HG02840 (cell line): Measurements from ENCODE around the gene EXT2.

Experiments used
- ATAC-seq: cut with Tn5 transposase; IDR thresholded peaks from one replicate; pipeline ENCODE4 v1.9.1; 2021; ENCODE audit warnings: mild to moderate bottlenecking, moderate library complexity, moderate number of reproducible peaks; ENCODE audit not compliant: unreplicated experiment, low FRiP score

Gene EXT2

DNA sequence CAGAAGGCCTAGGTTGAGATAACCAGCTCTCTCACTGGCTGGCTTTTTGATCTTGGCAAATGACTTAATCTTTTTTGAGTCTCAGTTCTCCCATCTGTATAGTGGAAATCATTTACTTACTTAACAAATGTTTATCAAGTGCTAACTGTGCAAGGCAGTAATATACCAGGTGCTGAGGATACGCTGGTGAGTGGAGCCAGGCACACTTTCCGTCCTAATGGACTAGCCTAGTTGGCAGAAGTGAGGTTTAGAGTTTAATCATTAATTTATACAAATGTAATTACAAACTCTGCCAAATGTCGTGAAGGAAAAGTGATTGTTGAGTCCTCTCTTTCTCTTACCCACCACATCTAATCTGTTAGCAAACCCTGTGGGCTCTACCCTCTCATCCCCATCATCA is 33.3 kb downstream of the EXT2 start:
- ATAC-seq = no peak

DNA sequence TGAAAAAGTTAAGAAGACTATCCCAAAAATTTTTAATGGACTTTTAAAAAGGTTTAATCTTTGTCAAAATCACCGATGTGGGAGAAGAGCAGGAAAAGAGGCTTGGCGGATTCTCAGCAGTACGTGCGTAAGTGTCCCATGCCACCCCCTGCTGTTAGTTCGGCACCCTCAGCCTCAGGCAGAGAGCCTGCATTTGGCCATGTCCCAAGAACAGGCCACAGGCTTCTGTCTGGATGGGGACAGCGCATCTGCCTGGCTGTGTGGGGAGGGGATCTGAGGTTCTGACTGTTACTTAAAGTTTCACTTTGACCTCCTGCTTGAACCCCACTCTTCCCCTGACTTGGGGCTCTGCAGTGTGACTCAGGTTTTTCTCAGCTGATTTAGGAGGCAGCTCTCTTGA is 35.3 kb downstream of the EXT2 start:
- ATAC-seq = no peak

DNA sequence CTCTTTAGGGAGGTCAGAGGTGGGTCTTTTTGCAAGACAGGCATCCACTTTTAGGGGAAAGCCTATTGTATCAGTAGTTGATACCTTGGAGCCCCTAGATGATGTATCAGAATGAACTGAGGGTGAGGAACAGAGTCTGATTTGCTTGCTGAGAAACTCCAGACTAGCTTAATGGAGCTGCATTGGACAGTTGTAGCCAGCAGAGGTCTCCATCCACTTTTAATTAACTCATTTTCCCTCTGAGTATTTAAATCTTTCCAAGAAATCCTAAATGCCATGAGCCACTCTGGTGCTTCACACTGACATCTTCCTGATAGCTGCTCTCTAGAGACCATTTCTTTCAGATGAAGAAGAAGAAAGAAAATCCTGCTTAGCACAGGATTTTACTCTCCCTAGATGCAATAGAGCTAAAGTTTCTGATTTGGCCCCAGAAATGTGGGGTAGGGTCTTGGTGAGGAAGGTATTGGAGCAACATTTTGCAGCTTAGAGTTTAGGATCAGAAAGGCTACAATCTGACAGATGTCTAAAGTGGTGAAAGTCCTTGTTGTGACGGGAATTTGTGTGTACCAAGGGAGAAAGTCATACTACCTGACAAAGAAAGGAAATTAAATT is 38.0 kb downstream of the EXT2 start:
- ATAC-seq = no peak

DNA sequence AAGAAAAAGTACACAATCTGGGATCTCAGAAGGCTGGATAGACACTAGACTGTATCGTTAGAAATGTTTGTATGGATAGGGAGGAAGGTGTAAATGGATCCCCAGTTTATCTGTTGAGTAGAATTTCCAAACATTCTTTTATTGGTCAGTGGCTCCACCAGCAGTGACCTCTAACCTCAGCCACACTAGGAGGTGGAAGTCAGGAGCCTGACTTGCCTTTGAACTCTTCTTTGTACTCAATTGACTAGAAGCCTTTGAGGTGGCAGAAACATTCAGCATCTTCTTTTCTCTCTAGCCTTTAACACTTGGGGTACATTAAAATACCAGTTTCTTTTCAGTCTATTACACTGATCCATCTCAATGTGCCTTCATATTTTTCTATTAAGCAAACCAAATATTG is 39.1 kb downstream of the EXT2 start:
- ATAC-seq = no peak

DNA sequence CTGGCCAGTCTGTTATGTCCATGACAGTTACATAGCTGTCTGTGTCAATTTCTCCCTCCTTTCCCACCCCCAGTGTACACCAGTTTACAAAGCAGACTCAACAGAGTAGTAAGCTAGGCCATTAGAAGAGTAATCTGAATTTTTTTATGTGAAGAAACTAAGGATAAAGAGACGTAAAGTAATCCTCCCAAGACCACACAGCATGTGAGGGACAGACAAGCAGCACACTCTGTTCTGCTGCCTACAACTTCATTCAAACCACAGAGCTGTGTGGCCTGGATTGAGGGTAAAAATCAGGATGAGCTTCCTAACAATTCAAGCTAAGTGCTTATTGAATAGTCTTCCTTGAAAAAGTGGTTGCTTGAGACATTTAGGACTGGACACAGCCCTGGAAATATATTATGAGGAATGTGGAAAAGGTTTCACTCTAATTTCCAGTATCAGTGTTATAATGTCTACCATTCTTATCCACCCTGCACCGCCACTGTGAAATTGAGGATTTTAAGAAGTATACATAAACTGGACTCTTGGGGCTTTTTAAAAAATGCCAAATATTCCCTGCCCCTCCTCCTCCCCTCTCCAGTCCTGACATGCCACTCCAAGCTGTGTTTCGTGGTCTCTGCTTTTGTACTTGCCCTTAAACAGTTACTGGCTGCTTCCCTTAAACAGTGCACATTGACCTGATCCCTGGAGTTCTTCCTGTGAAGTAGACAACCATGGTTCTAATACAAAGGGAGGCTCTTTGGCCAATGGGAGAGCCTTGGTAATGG is 40.9 kb downstream of the EXT2 start:
- ATAC-seq = no peak

DNA sequence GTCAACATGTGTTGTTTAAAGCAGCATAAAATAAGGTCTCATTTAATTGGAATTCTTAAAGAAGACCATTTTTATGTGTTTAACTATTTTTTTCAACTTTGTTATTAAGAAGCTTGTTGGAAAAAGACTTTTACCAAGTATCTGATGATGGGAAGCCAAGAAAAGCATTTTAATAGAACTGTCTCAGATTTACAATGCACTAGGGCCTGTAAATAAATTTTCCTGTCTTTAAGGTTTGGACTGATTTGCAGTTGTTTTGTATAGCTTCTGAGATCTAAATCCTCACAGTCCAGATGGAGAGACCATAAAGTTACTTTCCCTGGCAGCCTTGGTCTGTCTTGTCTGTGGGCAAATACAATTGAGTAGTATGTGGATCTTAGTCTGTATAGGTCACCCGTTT is 41.6 kb downstream of the EXT2 start:
- no peak for ATAC-seq

DNA sequence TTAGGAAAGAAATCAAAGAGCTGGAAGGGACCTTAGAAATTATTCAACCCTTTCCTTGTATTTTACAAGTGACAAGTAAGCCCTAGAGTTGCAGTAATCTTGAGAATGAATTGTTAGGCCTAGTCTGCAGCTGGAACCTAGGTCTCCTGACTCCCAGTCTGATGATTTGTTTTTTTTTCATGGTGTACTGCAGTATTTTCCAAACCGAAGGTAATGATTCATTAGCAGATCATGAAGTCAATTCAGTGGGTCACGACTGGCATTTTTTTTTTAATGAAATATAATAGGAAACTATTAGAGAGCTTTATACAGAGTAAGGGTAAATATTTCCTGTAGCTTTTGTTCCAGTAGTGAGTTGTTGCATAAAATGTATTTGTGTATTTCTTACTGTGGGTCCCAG is 42.8 kb downstream of the EXT2 start:
- ATAC-seq = no peak

DNA sequence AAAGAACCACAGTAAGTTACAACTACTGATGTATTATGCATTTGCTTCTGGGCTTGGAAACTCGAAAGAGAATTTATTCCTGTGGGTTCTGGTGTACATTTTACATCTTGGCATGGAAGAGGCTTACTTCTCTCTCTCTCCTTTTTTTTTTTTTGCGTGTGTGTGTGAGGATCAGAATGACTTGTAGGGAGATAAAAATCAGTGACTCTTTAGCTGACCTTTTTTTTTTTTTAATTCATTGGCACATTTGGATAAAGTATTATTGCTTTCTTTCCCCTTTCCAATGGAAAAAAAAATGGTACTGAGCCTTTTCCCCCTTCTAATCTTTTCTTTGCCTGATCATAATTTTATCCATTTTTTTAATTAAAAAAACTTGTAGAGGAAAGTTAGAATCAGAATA is 43.5 kb downstream of the EXT2 start:
- no peak for ATAC-seq

DNA sequence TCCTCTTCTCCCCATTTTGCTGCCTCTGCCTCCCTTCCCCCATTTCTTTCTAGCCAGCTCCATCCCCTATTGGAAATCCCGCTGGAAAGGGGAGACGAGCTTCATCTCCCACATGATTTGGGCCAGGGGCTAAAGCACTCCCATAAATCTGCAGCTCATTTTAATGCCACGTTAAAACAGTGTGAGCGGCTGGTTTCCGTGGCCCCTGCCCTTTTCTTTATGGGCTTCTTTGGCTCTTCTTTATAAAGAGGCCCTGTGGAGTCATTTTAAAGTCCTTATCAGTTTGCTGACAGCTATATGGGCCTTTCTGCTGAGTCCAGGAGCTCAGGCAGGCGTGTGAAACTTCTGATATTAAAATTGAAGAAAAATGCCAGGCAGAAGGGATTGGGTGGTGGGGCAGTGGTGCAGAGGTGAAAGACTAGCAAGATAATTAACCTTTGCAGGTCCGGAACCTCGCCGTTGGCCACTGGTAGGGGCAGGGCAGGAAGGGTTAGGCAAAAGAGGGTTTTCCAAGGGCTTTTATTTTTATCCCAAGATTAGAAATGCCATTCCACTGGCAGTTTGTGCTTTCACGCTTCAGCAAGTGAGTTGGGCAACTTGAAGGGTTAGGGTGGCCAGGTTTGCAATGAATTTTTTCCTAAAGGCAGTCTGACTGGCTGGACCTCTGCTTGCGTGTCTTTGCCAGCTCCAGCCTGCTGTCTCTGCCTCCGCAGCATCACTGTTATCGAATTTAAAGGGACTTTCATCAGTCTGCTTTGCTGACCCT is 44.3 kb downstream of the EXT2 start:
- no peak for ATAC-seq

DNA sequence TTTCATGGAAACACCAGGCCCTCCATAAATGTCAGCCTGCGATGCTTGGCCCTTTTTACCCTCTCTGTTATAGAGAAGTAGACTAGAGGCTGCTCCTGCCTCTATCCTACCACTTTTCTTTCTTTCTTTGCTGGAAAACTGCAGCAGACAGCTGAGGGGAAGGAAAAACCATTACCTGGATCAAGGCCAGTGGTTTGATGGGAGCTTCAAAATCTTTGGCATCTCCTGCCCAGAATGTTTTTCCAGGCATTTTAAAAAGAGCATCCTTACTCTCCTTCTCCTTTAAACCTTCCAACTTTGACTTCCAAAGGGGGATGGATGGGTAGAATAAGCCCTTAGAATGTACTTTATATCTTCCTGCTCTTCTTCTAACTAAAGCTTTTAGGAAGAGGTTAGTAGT is 44.9 kb downstream of the EXT2 start:
- no peak for ATAC-seq

DNA sequence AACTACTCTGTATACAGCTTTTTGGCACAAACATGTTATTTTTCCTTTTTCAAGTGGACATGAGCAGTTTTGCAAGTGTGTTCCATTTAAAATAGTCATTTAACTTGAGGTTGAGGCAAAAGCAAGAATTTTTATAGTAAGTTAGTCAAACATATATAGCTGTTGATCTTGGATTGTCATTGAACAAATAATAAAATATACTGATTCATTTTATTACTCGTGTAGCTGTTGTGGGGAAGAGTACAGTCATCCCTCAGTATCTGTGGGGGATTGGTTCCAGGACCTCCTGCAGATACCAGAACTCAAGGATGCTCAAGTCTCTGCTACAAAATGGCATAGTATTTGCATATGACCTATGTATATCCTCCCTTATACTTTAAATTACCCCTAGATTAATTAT is 45.3 kb downstream of the EXT2 start:
- ATAC-seq = no peak

DNA sequence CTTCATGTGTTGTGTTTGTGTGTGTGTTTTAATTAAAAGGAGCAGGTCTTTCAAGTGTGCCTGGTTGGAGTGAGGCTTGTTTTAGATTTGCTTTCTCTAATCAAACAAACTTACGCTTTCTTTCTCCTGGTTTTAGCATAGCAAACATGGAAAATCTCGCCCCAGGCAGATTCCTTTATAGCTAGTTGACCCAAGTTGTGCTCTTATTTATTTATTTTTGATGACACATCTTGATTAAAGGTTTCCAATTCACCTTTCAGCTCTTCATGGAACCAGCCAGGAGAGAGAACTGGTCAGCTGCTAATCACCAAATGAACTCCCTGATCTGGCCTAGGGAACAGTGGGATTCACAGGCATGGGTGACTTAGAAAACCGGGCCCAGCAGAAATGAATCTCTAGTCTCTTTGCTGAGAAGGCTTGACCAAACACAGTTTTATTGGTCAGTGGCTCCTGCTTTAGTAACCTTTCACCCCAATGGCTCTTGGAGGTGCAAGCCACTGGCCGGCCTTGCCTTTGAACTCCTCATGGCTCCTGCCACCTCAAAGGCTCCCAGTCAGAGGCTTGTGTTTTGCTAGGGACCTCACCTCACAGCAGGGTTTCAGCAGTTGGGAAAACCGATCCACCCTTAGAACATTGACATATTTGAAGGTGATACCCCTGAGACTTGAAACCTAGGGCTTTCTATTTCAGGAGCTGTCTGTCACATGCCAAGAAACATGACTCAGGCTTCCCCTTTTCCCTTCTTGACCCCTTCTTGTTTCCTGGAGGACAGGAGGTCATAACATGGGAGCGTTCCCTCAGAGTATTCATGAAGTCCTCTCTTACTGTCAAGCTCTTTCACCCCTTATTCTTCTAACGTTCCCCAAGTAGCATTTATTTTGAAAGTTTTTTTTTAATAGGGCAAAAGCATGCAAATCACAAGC is 48.8 kb downstream of the EXT2 start:
- no peak for ATAC-seq

DNA sequence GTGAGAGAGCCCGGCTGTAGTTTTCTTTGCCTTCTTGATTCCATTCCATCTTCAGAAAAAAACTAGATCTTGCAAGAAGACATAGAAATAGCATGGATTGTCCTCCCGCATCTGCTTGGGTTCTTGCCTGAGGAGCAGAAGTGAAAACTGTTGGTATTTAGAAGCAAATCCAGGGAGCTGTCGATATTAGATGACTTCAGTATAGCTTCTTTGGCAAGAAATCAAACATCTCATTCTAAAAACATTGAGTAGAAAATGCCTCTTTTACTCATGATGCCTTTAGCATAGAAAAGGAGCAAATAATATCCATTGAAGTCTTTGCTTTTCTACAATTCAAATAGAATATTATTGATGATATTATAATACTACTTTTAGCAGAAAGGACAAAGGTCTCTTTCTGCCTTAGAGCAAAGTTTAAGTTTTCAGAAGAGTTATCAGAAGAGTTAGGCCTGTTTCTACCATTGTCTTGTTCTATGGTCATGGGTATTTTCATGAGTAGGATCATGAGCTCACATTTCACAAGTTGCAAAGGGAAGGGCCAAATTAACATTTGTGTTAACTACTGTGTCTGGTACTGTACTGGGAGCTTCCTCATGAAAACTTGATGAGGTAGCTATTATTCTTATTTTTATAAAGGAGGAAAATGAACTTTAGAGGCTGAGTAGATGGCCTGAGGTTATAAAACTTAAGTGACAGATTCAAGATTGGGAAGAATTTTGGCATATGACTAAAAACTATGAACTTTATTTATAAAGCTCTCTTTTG is 49.7 kb downstream of the EXT2 start:
- no peak for ATAC-seq

DNA sequence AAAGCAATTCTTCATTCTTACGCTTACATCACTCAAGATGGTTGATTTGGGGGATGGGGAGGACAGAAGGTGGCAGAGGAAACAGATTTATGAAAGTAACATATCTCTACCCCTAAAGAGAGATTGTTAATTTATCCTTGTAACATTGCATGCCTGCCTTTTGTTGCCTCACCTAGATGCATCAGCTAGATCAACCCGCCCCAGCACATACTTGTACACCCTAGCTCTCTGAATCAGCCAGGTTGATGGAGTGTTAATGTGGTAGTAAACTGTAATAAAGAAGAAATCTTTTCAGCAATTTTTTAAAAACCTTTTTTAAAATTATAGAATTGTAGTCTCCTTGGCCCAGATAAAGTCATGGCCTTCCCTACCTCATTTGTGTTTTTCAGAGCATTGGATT is 51.5 kb downstream of the EXT2 start:
- ATAC-seq = no peak

DNA sequence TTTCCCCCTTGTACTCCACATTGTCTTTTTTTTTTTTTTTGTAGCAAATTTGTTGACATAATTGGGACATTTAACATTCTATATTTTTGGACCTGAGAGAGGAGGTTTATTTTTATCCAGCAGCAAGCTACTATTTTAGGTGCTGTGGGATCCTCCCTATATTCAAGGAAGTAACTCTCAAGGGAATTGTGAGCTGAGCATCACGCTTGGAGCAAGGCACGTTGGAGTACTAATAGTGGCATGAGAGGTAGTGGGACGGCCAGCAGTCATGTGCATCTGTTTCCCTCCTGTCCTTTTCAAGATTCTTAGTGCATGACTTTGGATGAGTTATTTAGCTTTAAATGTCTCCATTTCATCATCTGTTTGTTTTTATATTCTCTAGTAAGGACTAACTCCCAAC is 52.3 kb downstream of the EXT2 start:
- ATAC-seq = no peak

DNA sequence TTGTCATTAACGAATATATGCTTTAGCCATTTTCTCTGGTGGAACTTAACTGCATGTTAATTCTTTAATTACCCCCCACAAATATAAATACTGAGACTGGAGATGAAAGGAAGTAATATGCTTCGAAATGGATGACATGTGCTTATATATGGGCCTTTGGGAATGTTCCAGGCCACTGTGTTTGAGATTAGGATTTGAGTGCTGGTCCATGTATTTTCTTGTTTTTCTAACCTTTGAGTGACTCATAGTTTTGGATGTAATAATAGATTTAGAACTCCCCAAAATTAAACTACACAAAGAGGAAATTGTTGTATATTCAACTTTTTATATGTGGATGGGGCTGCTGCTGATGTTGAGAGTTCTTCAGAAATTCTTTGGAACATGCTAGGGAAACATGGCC is 54.2 kb downstream of the EXT2 start:
- ATAC-seq = no peak

DNA sequence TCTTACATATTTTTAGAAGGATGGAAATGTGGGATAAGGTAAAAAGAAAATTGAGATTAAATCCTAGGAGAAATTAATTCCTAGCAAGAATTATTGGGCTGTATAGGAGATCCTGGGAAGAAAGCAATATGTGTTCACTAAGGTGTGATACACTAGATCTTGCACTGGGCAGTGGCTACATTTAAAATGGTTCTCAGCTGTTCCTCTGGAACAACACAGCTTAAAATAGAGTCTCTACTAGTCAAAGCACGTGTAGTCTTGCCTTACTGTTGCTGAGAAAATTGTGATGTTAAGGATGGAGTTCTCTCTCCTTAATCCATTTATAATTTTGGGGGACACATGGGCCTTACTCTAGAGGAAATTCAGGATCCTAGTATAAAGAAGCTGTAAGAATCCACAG is 54.9 kb downstream of the EXT2 start:
- ATAC-seq = no peak

DNA sequence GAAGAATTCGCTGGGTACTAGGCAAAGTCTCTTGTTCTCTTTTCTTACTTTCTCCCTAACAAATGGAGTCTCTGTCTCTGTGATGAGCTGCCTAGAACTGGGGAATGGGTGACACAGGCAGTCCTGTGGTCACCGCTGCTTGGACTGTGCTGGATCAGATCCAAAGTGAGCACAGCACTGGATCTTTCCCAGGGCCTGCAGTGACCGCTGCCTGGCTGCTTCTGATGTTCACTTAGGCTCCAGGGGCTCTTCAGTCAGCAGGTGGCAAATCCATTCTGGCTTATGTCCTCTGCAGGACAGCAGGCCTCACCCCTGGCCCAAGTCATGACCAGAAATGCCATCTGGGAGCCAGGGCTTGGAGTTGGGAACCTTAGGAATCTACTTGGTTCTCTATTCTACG is 61.5 kb downstream of the EXT2 start:
- ATAC-seq = no peak

DNA sequence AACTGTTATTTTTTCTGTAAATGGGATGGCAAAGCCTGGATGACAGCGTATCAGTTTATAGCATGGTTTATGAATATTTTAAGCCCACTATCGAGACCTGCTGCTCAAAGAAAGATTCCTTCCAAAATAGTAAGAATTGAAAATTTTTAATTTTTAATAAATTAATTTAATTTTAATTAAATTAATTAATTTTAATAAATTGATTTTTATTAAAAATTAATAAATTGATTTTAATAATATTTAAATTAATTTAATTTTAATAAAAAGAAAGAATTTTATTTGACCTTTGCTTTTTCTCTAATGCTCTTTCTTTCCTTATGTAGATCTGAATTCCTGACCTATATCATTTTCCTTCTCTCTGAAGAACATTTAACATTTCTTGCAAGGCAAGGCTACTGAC is 62.9 kb downstream of the EXT2 start:
- no peak for ATAC-seq
